Prostate gland (tissue), 2 donors: Measurements from ENCODE around the gene SLC35D2. TPM values are rescaled to one million over a fixed set of nuclear protein-coding genes. Genes with fewer than 3 reads are reported as not detected.

Source experiments
- DNase-seq: peaks from one replicate; pipeline ENCODE4 v3.0.0-alpha.2; 2019; ENCODE audit warnings: low spot score
- H3K27ac ChIP-seq, 2 donors: fragments of 200-600 bp; sonication (generic); 2 replicates each; pipeline ENCODE4 v1.5.1; 2017 to 2019
- H3K27me3 ChIP-seq: fragments of 200-600 bp; sonication (generic); replicated peaks from 2 replicates; pipeline ENCODE4 v1.5.1; 2019; ENCODE audit not compliant: insufficient read depth
- H3K36me3 ChIP-seq, 2 donors: fragments of 200-600 bp; sonication (generic); 1 replicate in 1 of 2; 2 replicates in 1 of 2; pipeline versions ENCODE4 v1.5.1 to v1.8.1; 2017 to 2019
- H3K4me1 ChIP-seq: fragments of 200-600 bp; sonication (generic); replicated peaks from 2 replicates; pipeline ENCODE4 v1.5.1; 2019
- H3K4me3 ChIP-seq, 2 donors: fragments of 200-600 bp; sonication (generic); 2 replicates each; pipeline ENCODE4 v1.5.1; 2017 to 2019
- H3K9me3 ChIP-seq: fragments of 200-600 bp; sonication (generic); 2 replicates; pipeline ENCODE4 v1.5.1; 2017
- CTCF ChIP-seq, 4 experiments: fragments of 200-600 bp in 2 of 4; fragments of 450-650 bp in 2 of 4; sonication (generic) in 2 of 4; IDR thresholded peaks; 1 replicate in 3 of 4; 2 replicates in 1 of 4; pipeline ENCODE4 v1.5.1; 2016 to 2019; ENCODE audit warnings: antibody characterized with exemption in 4 of 4, mild to moderate bottlenecking in 2 of 4, moderate library complexity in 2 of 4
- POLR2A ChIP-seq: fragments of 450-650 bp; IDR thresholded peaks from one replicate; pipeline ENCODE4 v1.6.1; 2016; ENCODE audit warnings: antibody characterized with exemption, mild to moderate bottlenecking
- POLR2AphosphoS5 ChIP-seq: sonication (generic); formaldehyde crosslinking; IDR thresholded peaks from one replicate; pipeline ENCODE4 v1.6.1; 2017; ENCODE audit warnings: antibody characterized with exemption
- WGBS: methylation state at CpG from one replicate; pipeline ENCODE4 v1.1.5; 2018; 5-methylcytosine and 5-hydroxymethylcytosine counted together
- intact Hi-C: fragments of 100-400 bp; cut with DNase I; formaldehyde crosslinking; loops from one replicate; pipeline ENCODE4 v1.14.2; 2022
- total RNA-seq, 2 donors: library from RNA; depleted of rRNA; stranded (reverse); fragments of >200 nt; gene quantifications; one replicate each; pipeline ENCODE4 v1.1.0, GENCODE V29; 2016

The SLC35D2 gene
- total RNA-seq, 2 donors from 2014 or later: 27.4 to 29.7 TPM

- TF ChIP-seq POLR2A (peak; percentile 34), POLR2AphosphoS5 (peak; percentile 71), CTCF (IDR thresholded peaks at IDR 0.05) (no peak)
- no peaks in the 10 kb centered on the region for H3K36me3 ChIP-seq
- H3K27ac ChIP-seq: peak within 1 kb of the TSS; percentile 97 to 99
- H3K9me3 ChIP-seq: no peaks in the 10 kb centered on the region
- intact Hi-C loops: loop anchor here (2.0 to 5.0 kb wide), 2 partner anchors 34 to 236 kb away; partner anchors contain the start of genes HABP4 and PRXL2C
- no peaks in the 10 kb centered on the region for H3K27me3 ChIP-seq
- DNase-seq: peak; percentile 97
- WGBS: under 1% methylated on average over 63 of the region's 100 CpGs
- peaks cover 5% of the 10 kb centered on the region for H3K4me1 ChIP-seq
- peak within 1 kb of the TSS; percentile 75 to 77 for H3K4me3 ChIP-seq
Measured at GRCh38 chr9:96418083-96418919, 34.8 kb upstream of the SLC35D2 start, which contains the start of gene ZNF367. ZNF367 (minus strand) TSS chr9:96418370; CDS start chr9:96418032, 338 bp downstream.

DNA sequence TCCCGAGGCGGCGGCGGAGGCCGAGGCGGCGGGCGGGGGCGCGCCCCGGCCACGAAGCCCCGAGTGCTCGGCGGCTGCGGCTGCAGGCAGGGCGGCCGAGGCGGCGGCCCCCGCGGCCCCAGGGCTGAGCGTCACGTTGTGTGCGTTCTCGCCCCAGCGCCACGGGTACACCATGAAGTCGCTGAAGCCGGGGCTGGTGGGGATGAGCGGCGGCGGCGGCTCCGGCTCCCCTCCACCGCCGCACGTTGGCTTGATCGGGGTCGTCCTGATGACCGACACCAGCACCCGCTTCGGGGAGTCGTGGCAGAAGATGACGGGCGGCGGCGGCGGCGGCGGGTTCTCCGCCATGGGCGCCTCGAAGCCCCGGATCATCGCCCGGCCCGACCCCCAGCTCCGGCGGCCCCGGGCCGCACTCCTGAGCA lies 34.2 kb upstream of the SLC35D2 start:
- H3K27ac ChIP-seq: peak overlapping the region; percentile 97 to 99
- peaks cover 5% of the 10 kb centered on the region for H3K4me1 ChIP-seq
- H3K36me3 ChIP-seq: no peaks in the 10 kb centered on the region
- peak overlapping the region; percentile 75 to 77 for H3K4me3 ChIP-seq
- WGBS: 2% methylated on average over 27 of the region's 62 CpGs
- intact Hi-C loops: loop anchor here (2.0 to 5.0 kb wide), 3 partner anchors 35 to 237 kb away; partner anchors contain the start of genes HABP4, PRXL2C and SLC35D2
- H3K27me3 ChIP-seq: no peaks in the 10 kb centered on the region
- no peak for TF ChIP-seq CTCF (IDR thresholded peaks at IDR 0.05)
- TF ChIP-seq POLR2AphosphoS5: no peak
- no peak for TF ChIP-seq POLR2A
- no peak for DNase-seq
- H3K9me3 ChIP-seq: no peaks in the 10 kb centered on the region

DNA sequence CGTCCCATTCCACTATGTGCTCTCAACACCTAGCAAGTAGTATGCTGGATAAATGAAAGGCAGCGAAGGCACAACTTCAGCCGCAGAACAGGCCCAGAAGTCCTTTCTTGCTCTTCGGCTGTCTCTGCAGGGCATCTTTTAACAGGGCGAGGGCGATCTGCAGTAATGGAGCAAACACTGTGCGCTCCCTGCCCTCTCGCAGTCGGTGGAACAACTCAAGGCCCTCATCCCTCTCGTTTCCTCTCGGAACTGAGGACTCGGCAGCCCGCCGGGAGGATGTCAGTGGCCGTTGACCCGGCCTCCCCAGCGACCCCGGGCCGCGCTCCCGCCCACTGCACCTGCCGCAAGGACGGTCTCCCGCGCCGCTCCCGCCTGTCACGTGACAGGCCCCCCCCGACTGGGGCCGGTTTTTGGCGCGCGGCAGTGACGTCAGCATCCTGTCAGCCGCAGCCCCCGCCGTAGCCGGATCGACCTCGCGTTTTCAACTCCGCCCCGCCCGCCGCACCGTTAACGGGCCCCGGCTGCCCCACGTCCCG lies 33.6 kb upstream of the SLC35D2 start:
- DNase-seq: peak; percentile 84
- no peaks in the 10 kb centered on the region for H3K36me3 ChIP-seq
- peak overlapping the region; percentile 75 to 77 for H3K4me3 ChIP-seq
- intact Hi-C loops: loop anchor here (2.0 to 5.0 kb wide), 2 partner anchors 34 to 35 kb away; partner anchors contain the start of genes HABP4 and SLC35D2
- H3K27me3 ChIP-seq: no peaks in the 10 kb centered on the region
- 1% methylated on average over 50 of the region's 50 CpGs for WGBS
- peak in 2 of 4 experiments; percentile 26 to 36 for TF ChIP-seq CTCF (IDR thresholded peaks at IDR 0.05)
- TF ChIP-seq POLR2A: peak; percentile 51
- TF ChIP-seq POLR2AphosphoS5: peak; percentile 76
- peak overlapping the region; percentile 97 to 99 for H3K27ac ChIP-seq
- H3K4me1 ChIP-seq: peaks cover 5% of the 10 kb centered on the region
- H3K9me3 ChIP-seq: no peaks in the 10 kb centered on the region

GRCh38 chr9:96413302-96414221 lies 30.1 kb upstream of the SLC35D2 start:
- Histone ChIP-seq H3K27ac (peak overlapping the region in 1 of 2 donors; percentile 18), H3K4me1 (peaks cover 5% of the 10 kb centered on the region), H3K4me3 (no peak overlapping the region), H3K9me3 (no peaks in the 10 kb centered on the region), H3K36me3 (no peaks in the 10 kb centered on the region), H3K27me3 (no peaks in the 10 kb centered on the region)
- TF ChIP-seq POLR2A (no peak), CTCF (IDR thresholded peaks at IDR 0.05) (no peak), POLR2AphosphoS5 (no peak)
- DNase-seq: no peak
- intact Hi-C loops: no loop called here
- 27% methylated on average over 7 of the region's 7 CpGs for WGBS
